A549 (cell line): ENCODE data around the gene HHATL. TPM values are rescaled to one million over a fixed set of nuclear protein-coding genes. Genes with fewer than 3 reads are reported as not detected.

Source experiments
- ATAC-seq, 2 experiments: fragments of 200-7000 bp in 1 of 2; fragments of >200 bp in 1 of 2; cut with Nextera tagmentation in 1 of 2; cut with Tn5 transposase in 1 of 2; 3 replicates each; pipeline versions ENCODE4 v1.8.0 to v1.9.1; 2018 to 2020; ENCODE audit warnings: mild to moderate bottlenecking in 1 of 2, moderate library complexity in 1 of 2
- CTCF ChIA-PET: fragments of 300-600 bp; sonication (Branson Sonifier 250); formaldehyde crosslinking; extraction: SDS; loops from one replicate; lab custom pipeline; 2021; ENCODE audit warnings: antibody characterized with exemption, inconsistent platforms; lab: Yijun Ruan, JAX
- POLR2A ChIA-PET: fragments of 350-600 bp; formaldehyde crosslinking; extraction: SDS; loops from one replicate; lab custom pipeline; 2021; ENCODE audit warnings: antibody characterized with exemption, inconsistent platforms; lab: Yijun Ruan, JAX
- DNase-seq, 2 experiments: peaks; one replicate each; pipeline versions ENCODE4 v3.0.0 to v3.0.0-alpha.2; 2011 to 2016; ENCODE audit warnings: low read depth in 1 of 2, low spot score in 1 of 2
- FAIRE-seq: peaks from 2 replicates; lab custom pipeline; 2011; peaks lifted over from hg19 to GRCh38; lab: Jason Lieb, UNC
- H3K27ac ChIP-seq, 2 experiments: fragments of >200 bp; sonication (Bioruptor Twin); formaldehyde crosslinking; 3 replicates each; pipeline ENCODE4 v1.5.1; 2016 to 2017
- H3K4me1 ChIP-seq: fragments of >200 bp; sonication (Bioruptor Twin); formaldehyde crosslinking; 3 replicates; pipeline ENCODE4 v1.6.1; 2016
- H3K4me2 ChIP-seq: fragments of >200 bp; sonication (Bioruptor Twin); formaldehyde crosslinking; 3 replicates; pipeline ENCODE4 v1.6.1; 2016
- H3K4me3 ChIP-seq: fragments of >200 bp; sonication (Bioruptor Twin); formaldehyde crosslinking; 3 replicates; pipeline ENCODE4 v1.5.1; 2016
- H3K9me3 ChIP-seq: fragments of >200 bp; sonication (Bioruptor Twin); formaldehyde crosslinking; 3 replicates; pipeline ENCODE4 v1.6.1; 2016
- BHLHE40 ChIP-seq: IDR thresholded peaks from 2 replicates; pipeline ENCODE4 v1.6.1; 2012; ENCODE audit warnings: low read depth, low read length, inconsistent platforms
- CBX2 ChIP-seq: fragments of 200-600 bp; sonication (generic); IDR thresholded peaks from 2 replicates; pipeline ENCODE4 v1.6.1; 2016; ENCODE audit warnings: low read depth, mild to moderate bottlenecking, borderline replicate concordance
- CEBPB ChIP-seq, 2 experiments: fragments of >200 bp in 1 of 2; sonication (Bioruptor Twin) in 1 of 2; formaldehyde crosslinking in 1 of 2; IDR thresholded peaks; 2 replicates each; pipeline ENCODE4 v1.6.1; 2012 to 2016
- EHF ChIP-seq: fragments of 250-450 bp; sonication (Bioruptor Pico); IDR thresholded peaks from 2 replicates; pipeline ENCODE4 v1.5.0; 2020; ENCODE audit warnings: mild to moderate bottlenecking
- ESRRA ChIP-seq: fragments of 150-350 bp; IDR thresholded peaks from 2 replicates; pipeline ENCODE4 v1.6.1; 2014; ENCODE audit warnings: mild to moderate bottlenecking, low read length, borderline replicate concordance
- FOXS1 ChIP-seq: fragments of 250-450 bp; sonication (Bioruptor Pico); IDR thresholded peaks from 2 replicates; pipeline ENCODE4 v1.5.0; 2020; ENCODE audit warnings: mild to moderate bottlenecking, moderate library complexity
- GATA3 ChIP-seq: IDR thresholded peaks from 2 replicates; pipeline ENCODE4 v1.6.1; 2012; ENCODE audit warnings: borderline replicate concordance
- HDAC2 ChIP-seq: fragments of 200-600 bp; sonication (generic); IDR thresholded peaks from 2 replicates; pipeline ENCODE4 v1.6.1; 2016
- HOXB13 ChIP-seq: fragments of 250-450 bp; sonication (Bioruptor Pico); IDR thresholded peaks from 2 replicates; pipeline ENCODE4 v1.5.0; 2020; ENCODE audit warnings: low read depth, mild to moderate bottlenecking, moderate library complexity
- HOXB5 ChIP-seq: fragments of 250-450 bp; sonication (Bioruptor Pico); IDR thresholded peaks from 2 replicates; pipeline ENCODE4 v1.5.0; 2020; ENCODE audit warnings: mild to moderate bottlenecking, moderate library complexity
- JUN ChIP-seq, 2 experiments: fragments of >200 bp; sonication (Bioruptor Twin); formaldehyde crosslinking; IDR thresholded peaks; 2 replicates in 1 of 2; 3 replicates in 1 of 2; pipeline ENCODE4 v1.6.1; 2016 to 2017
- MYC ChIP-seq: IDR thresholded peaks from 2 replicates; pipeline ENCODE4 v1.6.1; 2012; ENCODE audit warnings: mild to moderate bottlenecking, inconsistent platforms, low read length, improper control_type of control experiment, borderline replicate concordance
- NPAS2 ChIP-seq: fragments of 250-450 bp; sonication (Bioruptor Pico); IDR thresholded peaks from 2 replicates; pipeline ENCODE4 v1.8.0; 2022; ENCODE audit warnings: mild to moderate bottlenecking, moderate library complexity, borderline replicate concordance
- PHF8 ChIP-seq: fragments of 200-600 bp; sonication (generic); IDR thresholded peaks from 2 replicates; pipeline ENCODE4 v1.6.1; 2016; ENCODE audit warnings: low read depth, mild to moderate bottlenecking, antibody characterized with exemption, moderate library complexity, borderline replicate concordance
- POLR2A ChIP-seq: IDR thresholded peaks from 2 replicates; pipeline ENCODE4 v1.6.1; 2012; ENCODE audit warnings: mild to moderate bottlenecking, low read length
- POLR2AphosphoS2 ChIP-seq: conservative IDR thresholded peaks from 2 replicates; pipeline ENCODE4 v1.6.1; 2012; ENCODE audit warnings: low read length, improper control_type of control experiment, inconsistent platforms
- RCOR1 ChIP-seq: fragments of 150-350 bp; IDR thresholded peaks from 2 replicates; pipeline ENCODE4 v1.6.1; 2014; ENCODE audit warnings: antibody characterized with exemption, low read length, low read depth
- RFX5 ChIP-seq: fragments of 450-650 bp; IDR thresholded peaks from 2 replicates; pipeline ENCODE4 v1.7.1; 2014; ENCODE audit warnings: antibody characterized with exemption, mild to moderate bottlenecking, moderate library complexity
- SREBF2 ChIP-seq: fragments of 450-650 bp; IDR thresholded peaks from 2 replicates; pipeline ENCODE4 v1.6.1; 2014; ENCODE audit warnings: mild to moderate bottlenecking, moderate library complexity
- TFCP2L1 ChIP-seq: fragments of 250-450 bp; sonication (Bioruptor Pico); IDR thresholded peaks from 2 replicates; pipeline ENCODE4 v1.5.0; 2021; ENCODE audit warnings: mild to moderate bottlenecking
- TP53 ChIP-seq: fragments of 250-450 bp; sonication (Bioruptor Pico); IDR thresholded peaks from 2 replicates; pipeline ENCODE4 v1.5.0; 2021; ENCODE audit warnings: mild to moderate bottlenecking, moderate library complexity
- ZC3H11A ChIP-seq: fragments of 450-650 bp; IDR thresholded peaks from 2 replicates; pipeline ENCODE4 v1.6.1; 2014; ENCODE audit warnings: antibody characterized with exemption, mild to moderate bottlenecking
- WGBS: methylation state at CpG from one replicate; pipeline ENCODE4 v1.1.6; 2017; ENCODE audit errors: missing lambda C conversion rate; 5-methylcytosine and 5-hydroxymethylcytosine counted together
- polyA plus RNA-seq, 4 experiments: library from polyadenylated mRNA; depleted of rRNA in 3 of 4; stranded (reverse); fragments of >200 nt; fragmentation: RNase III in 1 of 4; extraction: RNeasy Plus Mini Kit Qiagen cat#74134 plus additional on column Dnase treatment in 1 of 4; gene quantifications; 2 replicates in 3 of 4; 3 replicates in 1 of 4; pipeline ENCODE4 v1.2.3, GENCODE V29; 2011 to 2017
- TF ChIP-seq, protein P1 (sequence below): IDR thresholded peaks from 2 replicates; pipeline ENCODE4 v1.6.1; 2012
- TF ChIP-seq, protein P2 (sequence below): IDR thresholded peaks from 2 replicates; pipeline ENCODE4 v1.6.1; 2012; ENCODE audit warnings: low read depth, borderline replicate concordance
- TF ChIP-seq, protein P3 (sequence below): fragments of 150-350 bp; IDR thresholded peaks from 2 replicates; pipeline ENCODE4 v1.6.1; 2014; ENCODE audit warnings: low read depth, mild to moderate bottlenecking, low read length
- TF ChIP-seq, protein P4 (sequence below): fragments of >200 bp; sonication (Bioruptor Twin); formaldehyde crosslinking; IDR thresholded peaks from 3 replicates; pipeline ENCODE4 v1.5.1; 2016

HHATL gene
- polyA plus RNA-seq, 2 of the 4 experiments (the other 2 are of a cell fraction): not detected

DNA sequence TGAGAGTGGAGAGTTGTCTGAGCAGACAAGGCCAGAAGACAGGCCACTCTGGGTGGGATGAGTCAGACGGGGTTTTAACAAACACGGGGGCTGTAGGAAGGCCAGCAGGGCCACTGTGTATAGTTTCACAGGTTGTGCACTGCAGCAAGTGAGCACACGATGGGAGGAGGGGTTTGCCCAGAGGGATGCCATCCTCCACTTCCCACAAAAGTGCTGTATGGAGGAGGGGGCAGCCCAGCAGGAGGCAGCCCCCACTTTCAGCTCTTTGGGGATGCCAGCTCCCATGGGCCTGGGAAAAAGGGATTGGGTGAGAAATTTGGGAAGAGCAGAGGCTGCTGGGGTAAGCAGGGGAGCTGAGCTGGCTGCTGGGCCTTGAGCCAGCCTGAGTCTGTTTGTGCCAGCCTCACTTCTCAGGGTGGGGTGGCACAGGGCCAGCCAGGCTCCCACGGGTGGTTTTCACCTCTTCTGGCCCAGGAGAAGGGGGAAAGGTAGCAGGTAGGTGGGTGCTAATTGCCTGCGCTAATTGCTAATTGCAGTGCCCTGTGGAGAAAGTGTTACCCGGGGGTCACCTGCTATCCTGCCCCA is 42.4 kb downstream of the HHATL start:
- Histone ChIP-seq H3K4me3 (no peak overlapping the region), H3K27ac (no peak overlapping the region), H3K4me1 (peaks cover 8% of the 10 kb centered on the region; the same call in 2 of the 3 replicates)
- no peak for ATAC-seq
- CTCF ChIA-PET: interaction anchor here (1.1 to 1.2 kb wide), 3 partner anchors 12 to 89 kb away, joined by 3 to 4 read pairs (median 3); no protein-coding TSS in a partner anchor
- TF ChIP-seq PHF8 (no peak), CEBPB (IDR thresholded peaks at IDR 0.05) (no peak), RCOR1 (no peak), ESRRA (no peak), TP53 (CRISPR knock-in tag) (no peak), HDAC2 (no peak), POLR2A (no peak), HOXB13 (no peak), RFX5 (no peak), EHF (CRISPR knock-in tag) (no peak), GATA3 (no peak), BHLHE40 (no peak), JUN (IDR thresholded peaks at IDR 0.05) (no peak), NPAS2 (no peak), TFCP2L1 (CRISPR knock-in tag) (no peak)
- TF ChIP-seq, protein P1, sequence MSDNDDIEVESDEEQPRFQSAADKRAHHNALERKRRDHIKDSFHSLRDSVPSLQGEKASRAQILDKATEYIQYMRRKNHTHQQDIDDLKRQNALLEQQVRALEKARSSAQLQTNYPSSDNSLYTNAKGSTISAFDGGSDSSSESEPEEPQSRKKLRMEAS: no peak
- TF ChIP-seq, protein P2, sequence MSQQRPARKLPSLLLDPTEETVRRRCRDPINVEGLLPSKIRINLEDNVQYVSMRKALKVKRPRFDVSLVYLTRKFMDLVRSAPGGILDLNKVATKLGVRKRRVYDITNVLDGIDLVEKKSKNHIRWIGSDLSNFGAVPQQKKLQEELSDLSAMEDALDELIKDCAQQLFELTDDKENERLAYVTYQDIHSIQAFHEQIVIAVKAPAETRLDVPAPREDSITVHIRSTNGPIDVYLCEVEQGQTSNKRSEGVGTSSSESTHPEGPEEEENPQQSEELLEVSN: no peak
- TF ChIP-seq, protein P3, sequence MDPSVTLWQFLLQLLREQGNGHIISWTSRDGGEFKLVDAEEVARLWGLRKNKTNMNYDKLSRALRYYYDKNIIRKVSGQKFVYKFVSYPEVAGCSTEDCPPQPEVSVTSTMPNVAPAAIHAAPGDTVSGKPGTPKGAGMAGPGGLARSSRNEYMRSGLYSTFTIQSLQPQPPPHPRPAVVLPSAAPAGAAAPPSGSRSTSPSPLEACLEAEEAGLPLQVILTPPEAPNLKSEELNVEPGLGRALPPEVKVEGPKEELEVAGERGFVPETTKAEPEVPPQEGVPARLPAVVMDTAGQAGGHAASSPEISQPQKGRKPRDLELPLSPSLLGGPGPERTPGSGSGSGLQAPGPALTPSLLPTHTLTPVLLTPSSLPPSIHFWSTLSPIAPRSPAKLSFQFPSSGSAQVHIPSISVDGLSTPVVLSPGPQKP: no peak
- TF ChIP-seq, all 56 proteins: peak for 0
- POLR2A ChIA-PET: no interaction called here
- no peak overlapping the region for H3K4me2 ChIP-seq
- no peak for DNase-seq
- WGBS: 51% methylated on average over 5 of the region's 6 CpGs
- no peaks in the 10 kb centered on the region for H3K9me3 ChIP-seq
- FAIRE-seq: no peak

DNA sequence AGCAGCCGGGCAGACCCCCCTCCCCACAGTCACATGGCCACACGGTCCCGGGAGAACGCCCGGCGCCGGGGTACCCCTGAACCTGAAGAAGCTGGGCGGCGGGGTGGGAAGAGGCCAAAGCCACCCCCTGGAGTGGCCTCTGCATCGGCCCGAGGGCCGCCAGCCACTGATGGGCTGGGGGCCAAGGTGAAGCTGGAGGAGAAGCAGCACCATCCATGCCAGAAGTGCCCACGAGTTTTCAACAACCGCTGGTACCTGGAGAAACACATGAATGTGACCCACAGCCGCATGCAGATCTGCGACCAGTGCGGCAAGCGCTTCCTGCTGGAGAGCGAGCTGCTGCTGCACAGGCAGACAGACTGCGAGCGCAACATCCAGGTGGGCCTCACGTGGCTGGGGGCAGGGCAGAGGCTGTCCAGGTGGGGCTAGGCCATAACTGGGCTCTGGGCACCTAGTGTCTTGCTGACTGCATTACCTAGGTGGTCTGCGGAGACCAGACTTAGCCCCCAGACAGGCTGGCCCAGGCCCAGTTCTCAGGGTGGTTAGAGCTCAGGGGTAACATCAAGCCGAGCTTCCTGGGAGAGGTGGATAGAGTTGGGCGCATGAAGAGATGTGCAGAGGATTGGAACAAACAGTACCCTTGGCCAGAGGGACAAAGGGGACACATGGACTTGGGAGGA is 43.0 kb downstream of the HHATL start:
- DNase-seq: no peak
- Histone ChIP-seq H3K27ac (no peak overlapping the region), H3K4me2 (no peak overlapping the region), H3K9me3 (no peaks in the 10 kb centered on the region), H3K4me1 (peaks cover 10% of the 10 kb centered on the region; the same call in 2 of the 3 replicates), H3K4me3 (no peak overlapping the region)
- WGBS: 92% methylated on average over 23 of the region's 25 CpGs
- no peak for ATAC-seq
- FAIRE-seq: no peak
- TF ChIP-seq, protein P2: no peak
- TF ChIP-seq HOXB5 (CRISPR knock-in tag) (no peak), ZC3H11A (no peak), JUN (IDR thresholded peaks at IDR 0.05) (no peak), BHLHE40 (no peak), FOXS1 (CRISPR knock-in tag) (no peak), GATA3 (no peak), POLR2AphosphoS2 (no peak), MYC (no peak), SREBF2 (no peak), CBX2 (no peak), PHF8 (no peak)
- TF ChIP-seq, protein P3: no peak
- TF ChIP-seq, protein P4, sequence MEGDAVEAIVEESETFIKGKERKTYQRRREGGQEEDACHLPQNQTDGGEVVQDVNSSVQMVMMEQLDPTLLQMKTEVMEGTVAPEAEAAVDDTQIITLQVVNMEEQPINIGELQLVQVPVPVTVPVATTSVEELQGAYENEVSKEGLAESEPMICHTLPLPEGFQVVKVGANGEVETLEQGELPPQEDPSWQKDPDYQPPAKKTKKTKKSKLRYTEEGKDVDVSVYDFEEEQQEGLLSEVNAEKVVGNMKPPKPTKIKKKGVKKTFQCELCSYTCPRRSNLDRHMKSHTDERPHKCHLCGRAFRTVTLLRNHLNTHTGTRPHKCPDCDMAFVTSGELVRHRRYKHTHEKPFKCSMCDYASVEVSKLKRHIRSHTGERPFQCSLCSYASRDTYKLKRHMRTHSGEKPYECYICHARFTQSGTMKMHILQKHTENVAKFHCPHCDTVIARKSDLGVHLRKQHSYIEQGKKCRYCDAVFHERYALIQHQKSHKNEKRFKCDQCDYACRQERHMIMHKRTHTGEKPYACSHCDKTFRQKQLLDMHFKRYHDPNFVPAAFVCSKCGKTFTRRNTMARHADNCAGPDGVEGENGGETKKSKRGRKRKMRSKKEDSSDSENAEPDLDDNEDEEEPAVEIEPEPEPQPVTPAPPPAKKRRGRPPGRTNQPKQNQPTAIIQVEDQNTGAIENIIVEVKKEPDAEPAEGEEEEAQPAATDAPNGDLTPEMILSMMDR: no peak
- ChIA-PET CTCF (interaction anchor here (1.1 kb wide), 1 partner anchor 75 kb away, joined by 4 read pairs; no protein-coding TSS in a partner anchor), POLR2A (no interaction called here)
